Body of pancreas (tissue), 4 donors: ENCODE measurements around the gene VSTM4.

Experiments used
- POLR2A ChIP-seq, 3 donors: fragments of 450-650 bp; IDR thresholded peaks; one replicate each; pipeline ENCODE4 v1.6.1; 2016; ENCODE audit warnings: antibody characterized with exemption in 3 of 3, mild to moderate bottlenecking in 2 of 3
- TF ChIP-seq, protein P1 (sequence below), 7 experiments: fragments of 450-650 bp in 4 of 7; fragments of 200-600 bp in 3 of 7; sonication (generic) in 3 of 7; IDR thresholded peaks; one replicate each; pipeline ENCODE4 v1.5.1; 2016 to 2019; ENCODE audit warnings: antibody characterized with exemption in 7 of 7

- TF ChIP-seq, protein P1, sequence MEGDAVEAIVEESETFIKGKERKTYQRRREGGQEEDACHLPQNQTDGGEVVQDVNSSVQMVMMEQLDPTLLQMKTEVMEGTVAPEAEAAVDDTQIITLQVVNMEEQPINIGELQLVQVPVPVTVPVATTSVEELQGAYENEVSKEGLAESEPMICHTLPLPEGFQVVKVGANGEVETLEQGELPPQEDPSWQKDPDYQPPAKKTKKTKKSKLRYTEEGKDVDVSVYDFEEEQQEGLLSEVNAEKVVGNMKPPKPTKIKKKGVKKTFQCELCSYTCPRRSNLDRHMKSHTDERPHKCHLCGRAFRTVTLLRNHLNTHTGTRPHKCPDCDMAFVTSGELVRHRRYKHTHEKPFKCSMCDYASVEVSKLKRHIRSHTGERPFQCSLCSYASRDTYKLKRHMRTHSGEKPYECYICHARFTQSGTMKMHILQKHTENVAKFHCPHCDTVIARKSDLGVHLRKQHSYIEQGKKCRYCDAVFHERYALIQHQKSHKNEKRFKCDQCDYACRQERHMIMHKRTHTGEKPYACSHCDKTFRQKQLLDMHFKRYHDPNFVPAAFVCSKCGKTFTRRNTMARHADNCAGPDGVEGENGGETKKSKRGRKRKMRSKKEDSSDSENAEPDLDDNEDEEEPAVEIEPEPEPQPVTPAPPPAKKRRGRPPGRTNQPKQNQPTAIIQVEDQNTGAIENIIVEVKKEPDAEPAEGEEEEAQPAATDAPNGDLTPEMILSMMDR (IDR thresholded peaks at IDR 0.05): no peak
- no peak for TF ChIP-seq POLR2A (IDR thresholded peaks at IDR 0.05)
Observed at GRCh38 chr10:49136525-49136924, 21.2 kb upstream of the VSTM4 start.
